Measurements from ENCODE around the gene KCNJ6.
"Not testable (repeated sequence)": the region's sequence is repeated elsewhere in the genome, so short reads cannot be mapped to it uniquely, and the experiment has no call there.

KCNJ6 gene

GRCh38 chr21:37592496-37592895 is 323.8 kb downstream of the KCNJ6 start:
- DNase-seq = no peak

GRCh38 chr21:37591994-37592393 is 324.3 kb downstream of the KCNJ6 start:
- DNase-seq = not testable (repeated sequence)

GRCh38 chr21:37590836-37591235 is 325.4 kb downstream of the KCNJ6 start:
- DNase-seq = not testable (repeated sequence)

- not testable (repeated sequence) for DNase-seq
Measured at GRCh38 chr21:37588644-37589043, 327.6 kb downstream of the KCNJ6 start.

GRCh38 chr21:37587635-37588177 is 328.6 kb downstream of the KCNJ6 start:
- no peak for DNase-seq

GRCh38 chr21:37587203-37587602 is 329.1 kb downstream of the KCNJ6 start:
- no peak for DNase-seq

- DNase-seq = no peak
Measured at GRCh38 chr21:37582590-37582989, 333.7 kb downstream of the KCNJ6 start.

- no peak for DNase-seq
Measured at GRCh38 chr21:37580666-37581065, 335.6 kb downstream of the KCNJ6 start.

GRCh38 chr21:37579356-37579755 is 336.9 kb downstream of the KCNJ6 start:
- no peak for DNase-seq

GRCh38 chr21:37578471-37579126 is 337.7 kb downstream of the KCNJ6 start:
- DNase-seq = no peak

GRCh38 chr21:37576929-37577328 is 339.3 kb downstream of the KCNJ6 start:
- not testable (repeated sequence) for DNase-seq

GRCh38 chr21:37575580-37575979 is 340.7 kb downstream of the KCNJ6 start:
- DNase-seq = no peak

GRCh38 chr21:37574751-37575150 is 341.5 kb downstream of the KCNJ6 start:
- no peak for DNase-seq

- DNase-seq = no peak
Measured at GRCh38 chr21:37574316-37574715, 341.9 kb downstream of the KCNJ6 start.

GRCh38 chr21:37571442-37571841 is 344.8 kb downstream of the KCNJ6 start:
- DNase-seq = no peak

- no peak for DNase-seq
Measured at GRCh38 chr21:37568916-37569315, 347.3 kb downstream of the KCNJ6 start.

- no peak for DNase-seq
Measured at GRCh38 chr21:37568415-37568814, 347.8 kb downstream of the KCNJ6 start.

GRCh38 chr21:37566790-37567615 is 349.3 kb downstream of the KCNJ6 start:
- no peak for DNase-seq

- DNase-seq = no peak
Measured at GRCh38 chr21:37565530-37566223, 350.6 kb downstream of the KCNJ6 start.

GRCh38 chr21:37564924-37565529 is 351.2 kb downstream of the KCNJ6 start:
- peak in 1 of 2 experiments; percentile 66 for DNase-seq

GRCh38 chr21:37564341-37564923 is 351.8 kb downstream of the KCNJ6 start:
- peak in 1 of 2 experiments; percentile 65 for DNase-seq

- peak; percentile 90 to 92 for DNase-seq
Measured at GRCh38 chr21:37563641-37564340, 352.5 kb downstream of the KCNJ6 start.
